GM21360 (cell line): ENCODE results near the gene MRPS24.

Experiments used
- ATAC-seq: cut with Tn5 transposase; IDR thresholded peaks from one replicate; pipeline ENCODE4 v1.9.1; 2021; ENCODE audit warnings: mild to moderate bottlenecking, moderate library complexity; ENCODE audit not compliant: unreplicated experiment

MRPS24 gene

DNA sequence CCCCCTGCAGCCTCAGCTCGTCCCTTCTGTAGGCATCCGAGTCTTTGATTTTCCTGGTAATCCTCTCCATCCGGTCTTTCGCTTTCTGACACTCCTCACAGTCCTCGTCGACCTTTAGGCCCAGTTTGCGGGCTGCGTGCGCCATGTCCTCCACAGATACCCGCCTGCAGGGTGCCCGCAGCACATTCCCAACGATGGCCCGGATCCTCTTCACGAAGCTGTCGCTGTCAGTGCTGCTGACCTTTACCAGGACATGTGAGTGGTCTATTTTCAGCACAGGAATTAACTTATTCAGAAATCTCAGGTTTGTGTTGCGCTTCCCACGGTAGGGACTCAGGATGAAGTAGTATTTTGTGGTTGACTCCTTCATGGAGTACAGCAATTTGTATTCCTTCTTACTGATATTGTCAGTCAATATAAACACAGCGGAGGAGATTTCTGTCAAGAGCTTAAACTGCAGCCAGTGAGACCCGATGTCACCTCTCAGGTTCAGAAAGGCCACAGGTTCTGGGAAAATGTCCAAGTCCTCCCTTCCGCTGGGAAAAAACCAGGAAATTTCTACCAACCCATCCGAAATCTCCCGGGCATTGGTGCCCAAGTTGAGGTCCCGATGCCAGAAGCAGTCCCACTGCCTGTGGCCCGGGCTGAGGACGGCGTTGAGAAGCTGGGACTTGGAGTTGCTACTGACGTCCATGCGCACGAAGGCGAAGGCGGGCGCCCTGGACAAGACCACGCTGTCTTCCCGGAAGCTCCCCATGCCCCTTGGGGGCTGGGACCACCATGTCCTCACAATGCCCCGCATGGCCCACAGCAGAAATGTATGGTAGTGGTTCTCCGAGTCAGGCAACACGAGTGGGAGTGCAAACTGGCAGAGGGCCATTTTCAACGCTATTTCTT is 8.9 kb upstream of the MRPS24 start:
- no peak for ATAC-seq

DNA sequence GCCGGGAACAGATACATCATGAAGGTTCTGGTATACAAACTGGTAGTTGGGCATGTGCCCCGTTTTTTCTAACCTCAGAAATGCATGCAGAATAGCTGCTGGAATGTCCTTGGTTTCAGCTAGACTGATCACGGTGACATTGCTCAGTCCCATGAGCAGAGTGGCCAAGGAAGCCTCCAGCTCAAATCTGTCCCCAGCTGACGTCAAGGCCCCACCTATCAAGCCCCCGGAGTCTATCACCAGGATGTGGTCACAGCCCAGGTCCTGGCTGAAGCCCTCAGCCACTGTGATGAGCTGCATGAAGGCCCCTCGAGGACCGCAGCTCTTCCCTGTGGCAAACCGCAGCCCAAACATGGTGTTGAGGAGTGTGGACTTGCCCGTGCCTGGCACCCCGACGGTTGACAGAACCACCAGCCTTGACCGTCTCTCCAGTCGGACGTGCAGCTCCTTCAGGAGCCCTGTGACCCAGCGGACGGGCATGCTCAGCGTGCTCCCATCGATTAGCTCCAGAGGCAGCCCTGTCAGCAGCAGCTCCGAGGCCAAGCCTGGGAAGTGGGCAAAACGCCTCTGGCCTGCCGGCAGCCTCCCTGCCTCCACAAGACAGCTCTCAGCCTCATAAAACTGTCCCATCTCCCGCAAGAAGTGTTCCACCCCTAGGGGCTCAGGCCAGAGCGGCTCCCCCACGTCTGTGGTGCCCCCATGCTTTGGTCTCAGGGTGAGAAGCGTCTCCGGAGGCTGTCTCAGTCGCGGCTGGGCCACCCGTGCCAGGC is 7.8 kb upstream of the MRPS24 start:
- no peak for ATAC-seq

DNA sequence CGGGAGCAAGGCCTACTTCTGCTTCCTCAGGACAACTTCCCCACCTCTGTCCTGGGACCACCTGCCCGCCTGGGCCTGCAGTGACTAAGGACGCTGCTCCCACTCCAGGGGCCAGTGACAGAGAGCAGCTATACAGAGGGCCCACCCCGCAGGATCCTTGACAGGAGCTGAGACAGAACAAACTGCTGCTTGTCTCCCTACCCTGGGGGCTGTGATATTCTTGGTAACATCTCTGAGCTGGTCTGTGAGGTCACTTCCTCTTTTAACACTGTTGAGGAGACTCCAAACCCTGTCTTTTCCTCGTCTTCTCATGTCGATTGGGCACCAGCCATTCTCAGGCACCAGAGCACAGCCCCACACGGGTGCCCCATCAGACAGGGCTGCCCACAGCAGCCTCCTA is 6.9 kb upstream of the MRPS24 start:
- ATAC-seq, result no peak

DNA sequence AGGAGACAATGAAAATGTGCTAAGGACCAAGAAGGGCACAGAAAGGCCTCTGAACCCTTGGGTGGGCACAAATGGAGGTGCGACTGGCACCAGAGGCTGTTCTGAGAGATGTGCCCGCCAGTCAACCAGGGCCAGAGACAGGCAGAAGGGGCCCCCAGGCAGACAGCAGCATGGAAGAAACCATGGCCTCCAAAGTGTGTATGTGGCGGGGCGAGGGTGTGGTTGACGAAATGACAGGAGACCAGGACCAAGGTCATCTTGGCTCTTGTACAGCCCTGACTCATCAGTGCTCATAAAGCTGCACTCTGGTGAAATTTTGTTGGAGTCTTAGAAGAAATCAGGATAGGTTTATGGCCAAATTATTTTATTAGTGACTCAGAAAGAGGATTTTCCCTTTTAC is 4.0 kb upstream of the MRPS24 start:
- ATAC-seq, result no peak

DNA sequence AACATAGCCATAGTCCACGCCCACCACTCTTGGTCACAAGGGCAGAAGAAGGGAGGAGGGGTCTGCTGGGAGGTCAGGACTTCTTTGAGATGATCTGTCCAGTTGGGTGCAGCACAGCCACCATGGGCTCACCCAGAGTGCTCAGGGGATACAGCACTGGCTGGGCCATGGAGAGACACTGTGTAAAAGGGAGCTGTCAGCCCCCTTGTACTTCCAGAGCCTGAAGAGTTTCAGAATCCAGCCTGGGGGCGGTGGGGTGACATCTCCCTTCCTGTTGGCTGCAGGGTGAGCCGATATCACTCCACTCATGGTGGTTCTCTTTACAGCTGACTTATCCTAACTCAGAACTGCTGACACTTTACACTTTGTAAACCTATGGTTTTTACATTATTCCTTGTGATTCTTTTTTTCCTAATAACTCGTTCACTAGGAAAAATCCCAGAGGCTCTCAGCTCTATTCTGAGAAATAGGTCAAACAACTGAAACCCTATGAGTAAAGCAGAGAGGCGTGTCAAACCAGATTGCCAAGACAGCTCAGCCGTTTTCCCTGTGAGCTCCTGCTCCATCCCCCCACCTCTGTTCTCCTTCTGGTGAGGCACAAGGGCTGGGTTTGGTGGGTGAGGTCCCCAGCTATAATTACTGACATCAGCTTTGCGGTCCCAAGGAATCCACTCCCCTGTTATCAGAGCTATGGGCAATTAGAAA is 3.2 kb upstream of the MRPS24 start:
- no peak for ATAC-seq

DNA sequence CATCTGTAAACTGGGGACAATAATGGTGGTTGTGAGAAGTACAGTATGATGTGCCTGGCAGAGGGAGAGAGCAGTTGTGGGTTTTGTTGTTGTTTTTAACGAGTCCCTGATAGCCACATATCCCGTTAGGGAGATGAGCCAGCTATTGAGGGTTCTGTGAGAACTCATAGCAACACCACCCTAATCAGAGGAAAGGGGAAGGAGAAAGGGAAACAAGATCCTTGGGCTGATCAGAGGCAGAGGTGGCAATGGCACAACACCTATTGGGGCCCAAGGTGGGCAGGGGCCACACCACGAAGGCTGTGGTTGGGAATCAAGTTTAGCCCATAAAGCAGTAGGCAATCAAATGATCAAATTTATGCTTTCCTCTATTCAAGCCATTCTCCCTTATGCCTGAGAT is 1.7 kb upstream of the MRPS24 start:
- ATAC-seq, result no peak

DNA sequence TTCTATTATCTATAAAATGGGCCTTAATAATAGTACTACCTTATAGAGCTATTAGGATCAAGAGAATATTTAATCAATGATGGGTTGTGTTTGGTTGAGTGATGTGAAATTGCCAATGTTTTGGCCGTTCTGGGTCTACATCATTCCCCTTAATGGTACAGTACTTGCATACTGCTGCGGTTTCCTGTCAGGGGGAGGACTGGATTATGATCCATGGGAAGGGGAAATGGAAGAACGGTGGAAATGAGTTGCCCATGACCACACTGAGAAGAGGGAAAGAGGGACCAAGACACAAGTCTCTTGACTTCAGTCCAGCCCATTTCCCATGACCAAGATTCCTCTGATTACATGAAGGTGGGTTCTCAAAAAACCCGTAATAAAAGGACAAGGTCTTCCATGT is 999 bp upstream of the MRPS24 start:
- no peak for ATAC-seq

DNA sequence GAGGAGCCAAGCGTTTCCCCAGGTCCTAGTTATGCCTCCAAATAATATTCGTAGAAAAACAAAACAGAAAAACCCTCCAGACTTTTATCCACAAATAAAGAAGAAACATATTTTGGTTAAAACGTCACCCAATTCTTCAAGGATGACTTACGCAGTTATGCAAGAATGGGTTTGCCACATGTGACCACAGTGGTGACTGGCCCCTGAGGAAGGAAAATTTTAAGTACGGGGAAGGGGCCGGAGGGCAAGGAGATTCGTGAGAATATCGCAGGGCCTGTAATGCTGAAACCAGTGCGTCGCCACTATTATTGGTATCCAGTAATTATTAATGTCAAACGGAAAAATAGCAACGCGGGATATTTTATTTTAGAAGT is 537 bp upstream of the MRPS24 start:
- no peak for ATAC-seq

DNA sequence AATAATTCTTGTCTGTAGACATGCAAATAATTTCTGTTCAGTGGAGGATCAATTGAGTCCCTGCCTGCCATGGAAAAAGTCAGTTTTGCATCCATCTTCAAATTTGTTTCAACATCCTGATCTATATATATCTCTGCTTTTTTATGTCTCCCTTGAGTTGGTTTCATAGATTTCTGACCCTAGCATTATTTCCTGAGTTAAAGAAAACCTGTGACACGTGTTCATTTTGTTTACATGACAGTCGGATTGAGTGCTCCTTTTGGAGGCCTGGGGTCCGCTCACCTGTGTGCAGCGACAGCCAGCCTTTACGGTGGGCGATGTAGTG is 674 bp downstream of the MRPS24 start:
- no peak for ATAC-seq

DNA sequence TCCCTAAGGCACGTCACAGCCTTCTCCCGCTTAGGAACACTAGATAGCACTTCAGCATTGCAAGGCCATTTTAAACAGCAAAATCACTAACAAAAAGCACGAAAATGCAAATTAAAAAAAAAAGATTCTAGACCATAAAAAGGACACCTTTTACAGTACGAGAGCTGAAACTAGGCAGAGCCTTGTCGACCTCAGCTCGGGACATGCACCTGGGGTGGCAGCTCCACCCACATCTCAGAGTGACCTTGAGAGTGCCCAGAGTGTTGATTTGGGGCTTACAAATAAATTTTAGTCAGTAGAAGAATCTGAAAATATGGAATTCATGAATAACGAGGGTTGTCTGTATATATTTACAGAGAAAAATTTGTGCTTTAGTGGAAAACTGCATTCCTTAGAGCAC is 1.1 kb downstream of the MRPS24 start:
- ATAC-seq, result no peak

DNA sequence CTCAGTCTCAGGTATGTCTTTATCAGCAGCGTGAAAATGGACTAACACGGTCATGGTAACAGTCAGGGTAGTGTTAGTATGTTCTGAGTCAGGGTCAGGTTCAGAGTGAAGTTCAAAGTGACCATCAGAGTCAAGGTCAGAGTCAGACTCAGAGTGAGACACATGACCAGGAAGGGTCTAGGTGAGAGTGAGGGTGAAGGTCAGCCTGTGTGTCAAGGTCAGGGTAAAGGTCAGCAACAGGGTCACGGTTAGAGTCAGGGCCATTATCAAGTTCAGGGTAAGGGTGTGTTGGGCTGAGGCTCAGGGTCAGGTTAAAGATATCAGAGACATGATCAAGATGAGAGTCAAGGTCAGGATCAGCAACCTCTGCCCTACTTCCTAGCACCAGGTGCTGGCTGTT is 4.0 kb downstream of the MRPS24 start:
- ATAC-seq, result no peak

DNA sequence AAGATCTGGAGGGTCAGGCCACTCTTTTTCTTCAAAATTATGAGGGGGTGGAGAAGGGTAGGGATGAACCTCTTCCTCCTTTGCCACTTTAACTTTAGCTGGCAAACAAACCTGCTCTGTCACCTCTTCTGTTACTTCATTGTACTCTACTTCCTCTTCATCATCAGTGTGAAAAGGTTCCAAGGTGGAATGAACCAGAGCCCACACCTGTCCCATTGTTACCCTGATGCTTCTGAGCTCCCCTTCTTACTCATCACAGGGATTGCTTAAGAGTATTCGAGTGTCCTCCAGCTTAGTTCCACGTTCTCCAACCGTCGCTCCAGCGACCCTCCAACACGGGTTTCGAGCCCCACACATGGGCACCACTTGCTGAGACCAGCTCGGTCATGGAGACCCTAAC is 5.2 kb downstream of the MRPS24 start:
- ATAC-seq, result no peak

DNA sequence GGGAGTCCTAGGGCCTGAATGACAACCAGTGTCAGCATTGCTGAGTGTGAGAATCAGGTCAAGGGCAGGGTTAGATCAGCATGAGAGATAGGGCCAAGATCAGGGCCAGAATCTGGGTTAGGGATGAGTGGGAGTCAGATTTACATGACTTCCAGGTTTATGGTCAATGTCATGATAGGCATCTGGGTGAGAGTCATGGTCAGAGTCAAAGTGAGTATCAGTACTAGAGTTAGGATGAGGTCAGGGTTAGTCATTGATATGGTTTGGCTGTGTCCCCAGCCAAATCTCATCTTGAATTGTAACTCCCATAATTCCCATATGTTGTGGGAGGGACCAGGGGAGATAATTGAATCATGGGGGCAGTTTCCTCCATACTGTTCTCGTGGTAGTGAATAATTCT is 12.3 kb downstream of the MRPS24 start:
- no peak for ATAC-seq

DNA sequence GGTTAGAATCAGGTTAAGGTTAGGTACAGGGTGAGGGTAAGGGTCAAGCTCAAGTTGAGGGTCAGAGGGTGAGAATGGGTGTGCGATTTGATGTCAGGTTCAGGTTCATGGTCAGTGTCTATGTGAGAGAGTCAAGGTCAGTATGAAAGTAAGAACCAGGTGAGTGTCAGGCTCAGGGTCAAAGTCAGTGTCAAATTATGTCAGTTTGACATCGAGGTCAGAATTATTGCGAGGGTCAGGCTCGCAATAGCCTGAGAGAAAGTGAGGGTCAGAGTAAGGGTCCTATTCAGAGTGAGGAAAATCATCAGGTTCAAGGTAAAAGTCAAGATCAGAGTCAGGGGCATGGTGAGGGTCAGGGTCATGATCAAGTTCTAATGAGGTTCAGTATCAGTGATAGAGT is 13.0 kb downstream of the MRPS24 start:
- no peak for ATAC-seq

DNA sequence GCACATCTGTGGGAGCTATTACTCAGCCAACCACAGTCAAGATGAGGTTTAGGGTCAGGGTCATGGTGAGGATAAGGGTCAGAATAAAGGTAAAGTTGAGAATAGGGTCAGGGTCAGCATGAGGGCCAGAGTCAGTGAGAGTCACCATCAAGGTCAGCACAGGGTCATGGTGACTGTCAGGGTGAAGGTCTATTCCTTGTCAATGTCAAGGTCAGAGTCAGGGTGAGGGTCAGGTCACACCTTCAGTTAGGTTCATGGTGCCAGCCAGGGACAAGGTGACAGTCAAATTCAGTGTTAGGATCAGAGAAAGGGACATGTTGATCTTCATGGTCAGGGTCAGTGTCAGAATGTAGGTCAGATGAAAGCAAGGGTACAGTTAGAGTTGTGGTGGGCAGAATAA is 14.1 kb downstream of the MRPS24 start:
- no peak for ATAC-seq

DNA sequence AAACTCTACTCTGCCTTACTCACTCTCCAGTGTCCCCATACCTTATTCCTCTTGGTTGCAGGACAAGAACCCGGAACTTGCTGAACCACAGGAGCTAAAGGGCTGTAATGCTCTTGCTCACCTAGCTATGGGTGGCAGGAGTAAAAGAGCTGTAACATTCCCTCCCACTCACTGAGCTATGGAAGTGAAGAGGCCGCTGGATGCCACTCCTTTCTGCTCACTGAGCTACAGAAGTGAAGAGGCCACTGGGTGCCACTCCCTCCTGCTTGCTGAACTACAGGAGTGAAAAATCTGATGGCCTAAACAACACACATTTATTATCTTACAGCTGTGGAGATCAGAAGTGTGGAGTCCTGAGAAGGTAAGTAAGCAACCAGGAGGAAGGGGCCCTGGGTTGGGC is 17.5 kb downstream of the MRPS24 start:
- ATAC-seq, result no peak

DNA sequence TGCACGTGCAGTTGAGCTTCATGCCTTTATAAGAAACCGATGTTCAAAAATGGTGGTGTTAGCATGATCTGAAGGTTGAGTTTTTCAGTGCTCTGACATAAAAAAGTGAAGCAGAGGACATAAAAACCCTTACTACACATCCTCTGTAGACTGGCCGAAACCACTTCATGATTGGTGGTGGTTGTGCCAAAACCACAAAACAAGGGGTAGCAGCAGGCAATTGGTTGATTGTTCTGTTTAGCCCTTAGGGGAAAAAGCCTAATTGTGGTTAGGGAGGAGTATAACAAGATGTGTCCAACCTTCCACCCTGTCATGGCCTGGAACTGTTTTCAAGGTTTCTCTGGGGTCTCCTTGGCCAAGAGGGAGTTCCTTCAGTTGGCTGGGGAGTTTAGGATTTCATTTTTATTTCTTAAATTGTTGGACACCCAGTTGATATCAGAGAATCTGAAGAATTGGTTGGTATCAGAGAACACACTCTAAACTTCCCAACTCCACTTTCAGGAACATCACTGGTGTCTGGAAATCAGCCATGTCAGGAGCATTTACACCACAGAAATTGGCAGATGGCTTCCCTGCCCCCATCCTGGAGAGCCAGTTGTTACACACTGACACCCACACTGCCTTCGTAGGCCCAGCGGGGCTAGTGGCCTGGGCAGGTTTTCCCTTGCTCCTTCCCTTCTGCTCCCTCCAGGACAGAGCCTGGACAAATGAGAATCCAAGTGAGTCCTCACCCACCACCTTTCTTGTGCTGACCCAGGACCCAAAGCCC is 18.8 kb downstream of the MRPS24 start:
- ATAC-seq, result no peak

DNA sequence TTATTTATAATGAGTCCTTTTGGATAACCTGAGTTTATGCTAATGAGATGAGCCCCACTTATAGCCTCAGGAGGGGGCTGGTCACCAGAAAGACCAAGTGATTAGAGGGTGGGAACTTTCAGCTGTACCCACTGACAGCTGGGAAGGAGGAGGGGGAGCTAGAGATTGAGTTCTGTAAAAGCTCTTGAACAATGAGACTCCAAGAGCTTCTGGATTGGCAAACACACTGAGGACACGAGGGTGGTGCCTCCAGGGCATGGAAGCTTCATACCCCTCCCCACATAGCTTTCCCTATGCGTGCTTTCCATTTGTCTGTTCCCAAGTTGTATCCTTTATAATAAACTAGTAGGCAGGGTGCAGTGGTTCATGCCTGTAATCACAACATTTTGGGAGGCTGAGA is 20.3 kb downstream of the MRPS24 start:
- no peak for ATAC-seq

DNA sequence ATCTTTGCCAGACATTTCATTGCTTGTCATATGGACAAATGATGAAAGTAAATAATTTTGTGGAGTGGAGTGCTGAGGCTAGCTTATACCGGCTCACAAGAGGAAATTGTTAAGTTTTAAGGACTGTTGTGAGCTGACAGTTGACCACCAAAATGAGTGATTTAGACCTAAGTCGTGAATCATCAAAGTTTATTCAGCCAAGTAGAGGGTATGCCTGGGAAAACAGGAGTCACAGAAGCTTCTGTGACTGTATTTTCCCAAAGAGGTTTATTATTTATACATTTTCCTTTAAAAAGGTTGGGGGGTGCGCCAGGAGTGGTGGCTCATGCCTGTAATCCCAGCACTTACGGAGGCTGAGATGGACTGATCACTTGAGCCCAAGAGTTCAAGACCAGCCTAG is 21.8 kb downstream of the MRPS24 start:
- ATAC-seq, result no peak

DNA sequence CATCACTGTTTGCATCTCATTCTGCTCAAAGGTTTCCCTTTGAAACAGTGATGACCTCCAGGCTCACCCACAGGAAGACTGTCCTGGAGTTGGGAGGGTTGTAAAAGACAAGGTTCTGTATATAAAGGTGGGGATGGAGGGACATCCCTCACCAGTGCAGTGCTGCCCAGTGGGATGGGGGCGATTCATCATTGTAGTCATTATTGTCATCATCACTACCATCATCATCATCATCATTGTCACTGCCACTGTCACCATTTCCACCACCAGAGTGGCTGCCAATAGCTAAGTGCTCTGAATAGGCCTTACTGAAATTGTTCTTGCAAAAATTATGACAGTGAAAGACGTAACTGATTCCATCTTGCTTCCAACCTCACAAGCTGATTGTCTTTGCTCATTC is 24.7 kb downstream of the MRPS24 start:
- no peak for ATAC-seq

DNA sequence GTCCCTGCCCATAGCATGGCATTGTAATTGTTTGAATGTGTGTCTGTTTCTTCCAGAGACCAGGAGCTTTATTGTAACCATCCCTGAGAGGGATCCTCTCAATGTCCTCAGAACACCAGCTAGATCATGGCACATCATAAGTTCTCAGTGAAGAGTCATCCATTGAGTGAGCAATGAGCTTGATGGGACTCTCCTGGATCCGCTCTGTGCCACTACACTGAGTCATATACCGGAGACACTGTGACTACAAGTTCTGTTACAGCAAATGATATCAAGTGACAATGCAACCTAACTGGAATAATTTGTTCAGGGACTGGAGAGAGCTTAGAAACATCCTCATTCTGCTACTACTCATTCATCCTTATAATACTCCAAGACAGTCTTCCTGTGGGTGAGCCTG is 25.1 kb downstream of the MRPS24 start:
- ATAC-seq, result no peak
